ENCODE data around the gene CCDC97.

DNA sequence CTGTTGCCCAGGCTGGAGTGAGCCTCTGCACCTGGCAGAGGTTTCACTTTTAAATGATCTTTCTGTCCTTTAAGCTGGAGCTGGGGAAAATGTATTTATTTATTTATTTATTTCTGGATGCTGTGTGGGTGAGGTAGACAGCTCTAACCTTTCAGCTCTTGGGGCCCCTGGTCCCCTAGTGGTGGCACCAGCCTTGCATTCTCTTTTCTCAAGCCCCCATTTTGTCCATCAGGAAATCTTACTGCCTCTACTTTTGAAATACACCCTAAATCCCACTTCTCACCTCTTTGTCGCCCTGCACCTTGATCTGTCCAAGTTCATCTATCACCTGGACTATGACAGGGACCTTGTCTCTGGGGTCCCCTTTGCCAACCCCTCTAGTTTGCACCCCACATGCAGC lies 56.1 kb downstream of the CCDC97 start:
- TF ChIP-seq, protein P1, sequence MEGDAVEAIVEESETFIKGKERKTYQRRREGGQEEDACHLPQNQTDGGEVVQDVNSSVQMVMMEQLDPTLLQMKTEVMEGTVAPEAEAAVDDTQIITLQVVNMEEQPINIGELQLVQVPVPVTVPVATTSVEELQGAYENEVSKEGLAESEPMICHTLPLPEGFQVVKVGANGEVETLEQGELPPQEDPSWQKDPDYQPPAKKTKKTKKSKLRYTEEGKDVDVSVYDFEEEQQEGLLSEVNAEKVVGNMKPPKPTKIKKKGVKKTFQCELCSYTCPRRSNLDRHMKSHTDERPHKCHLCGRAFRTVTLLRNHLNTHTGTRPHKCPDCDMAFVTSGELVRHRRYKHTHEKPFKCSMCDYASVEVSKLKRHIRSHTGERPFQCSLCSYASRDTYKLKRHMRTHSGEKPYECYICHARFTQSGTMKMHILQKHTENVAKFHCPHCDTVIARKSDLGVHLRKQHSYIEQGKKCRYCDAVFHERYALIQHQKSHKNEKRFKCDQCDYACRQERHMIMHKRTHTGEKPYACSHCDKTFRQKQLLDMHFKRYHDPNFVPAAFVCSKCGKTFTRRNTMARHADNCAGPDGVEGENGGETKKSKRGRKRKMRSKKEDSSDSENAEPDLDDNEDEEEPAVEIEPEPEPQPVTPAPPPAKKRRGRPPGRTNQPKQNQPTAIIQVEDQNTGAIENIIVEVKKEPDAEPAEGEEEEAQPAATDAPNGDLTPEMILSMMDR (conservative IDR thresholded peaks at IDR 0.05; ENCODE audit: low read length) = peak; percentile 63
- TF ChIP-seq EZH2phosphoT487 (IDR thresholded peaks at IDR 0.05; ENCODE audit: borderline replicate concordance, low read depth, low read length) = no peak
